Right lobe of liver (tissue), 4 donors: ENCODE measurements around the gene SPG11.
"Not testable (repeated sequence)": the region's sequence is repeated elsewhere in the genome, so short reads cannot be mapped to it uniquely, and the experiment has no call there.

Experiments
- POLR2A ChIP-seq: fragments of 450-650 bp; IDR thresholded peaks from one replicate; pipeline ENCODE4 v1.6.1; 2017; ENCODE audit warnings: antibody characterized with exemption, mild to moderate bottlenecking
- TF ChIP-seq, protein P1 (sequence below), 4 donors: fragments of 200-600 bp in 3 of 4; fragments of 450-650 bp in 1 of 4; IDR thresholded peaks; one replicate each; pipeline versions ENCODE4 v1.5.1 to v1.8.0; 2016 to 2022; ENCODE audit warnings: antibody characterized with exemption in 4 of 4, mild to moderate bottlenecking in 2 of 4
- donor health status: DM: no; HTN: no; CAD: no.
- donor health status: DM: no; HTN: no; CAD: no.
- donor health status: DM: no; HTN: yes; CAD: no.

DNA sequence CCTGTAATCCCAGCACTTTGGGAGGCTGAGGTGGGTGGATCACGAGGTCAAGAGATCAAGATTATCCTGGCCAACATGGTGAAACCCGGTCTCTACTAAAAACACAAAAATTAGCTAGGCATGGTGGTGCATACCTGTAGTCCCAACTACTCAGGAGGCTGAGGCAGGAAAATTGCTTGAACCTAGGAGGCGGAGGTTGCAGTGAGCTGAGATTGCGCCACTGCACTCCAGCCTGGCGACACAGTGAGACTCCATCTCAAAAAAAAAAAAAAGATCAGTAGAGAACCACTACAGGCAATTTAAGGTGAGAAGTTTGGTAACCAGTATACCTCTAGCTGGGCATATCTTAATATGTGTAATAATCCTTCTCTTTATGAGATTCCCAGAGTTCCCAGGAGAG is 118.7 kb downstream of the SPG11 start:
- TF ChIP-seq, protein P1, sequence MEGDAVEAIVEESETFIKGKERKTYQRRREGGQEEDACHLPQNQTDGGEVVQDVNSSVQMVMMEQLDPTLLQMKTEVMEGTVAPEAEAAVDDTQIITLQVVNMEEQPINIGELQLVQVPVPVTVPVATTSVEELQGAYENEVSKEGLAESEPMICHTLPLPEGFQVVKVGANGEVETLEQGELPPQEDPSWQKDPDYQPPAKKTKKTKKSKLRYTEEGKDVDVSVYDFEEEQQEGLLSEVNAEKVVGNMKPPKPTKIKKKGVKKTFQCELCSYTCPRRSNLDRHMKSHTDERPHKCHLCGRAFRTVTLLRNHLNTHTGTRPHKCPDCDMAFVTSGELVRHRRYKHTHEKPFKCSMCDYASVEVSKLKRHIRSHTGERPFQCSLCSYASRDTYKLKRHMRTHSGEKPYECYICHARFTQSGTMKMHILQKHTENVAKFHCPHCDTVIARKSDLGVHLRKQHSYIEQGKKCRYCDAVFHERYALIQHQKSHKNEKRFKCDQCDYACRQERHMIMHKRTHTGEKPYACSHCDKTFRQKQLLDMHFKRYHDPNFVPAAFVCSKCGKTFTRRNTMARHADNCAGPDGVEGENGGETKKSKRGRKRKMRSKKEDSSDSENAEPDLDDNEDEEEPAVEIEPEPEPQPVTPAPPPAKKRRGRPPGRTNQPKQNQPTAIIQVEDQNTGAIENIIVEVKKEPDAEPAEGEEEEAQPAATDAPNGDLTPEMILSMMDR (IDR thresholded peaks at IDR 0.05), result not testable (repeated sequence)
- TF ChIP-seq POLR2A, result not testable (repeated sequence)
